AML-193 (cell line): ENCODE data around the gene LYAR.
A peak's percentile ranks its signal among the peaks of the same experiment; 100 is the strongest.
"Not testable (repeated sequence)": the region's sequence is repeated elsewhere in the genome, so short reads cannot be mapped to it uniquely, and the experiment has no call there.

ENCODE experiments used
- DNase-seq, 2 experiments: peaks; one replicate each; lab custom pipeline; 2025; lab: John Stamatoyannopoulos, UW

The LYAR gene

GRCh38 chr4:4259484-4260100, 30.4 kb downstream of the LYAR start:
- no peak for DNase-seq

GRCh38 chr4:4257705-4258104, 32.2 kb downstream of the LYAR start:
- not testable (repeated sequence) for DNase-seq

- DNase-seq = no peak
Measured at GRCh38 chr4:4256799-4257198, 33.2 kb downstream of the LYAR start.

- DNase-seq = no peak
Measured at GRCh38 chr4:4254666-4255065, 35.3 kb downstream of the LYAR start.

DNA sequence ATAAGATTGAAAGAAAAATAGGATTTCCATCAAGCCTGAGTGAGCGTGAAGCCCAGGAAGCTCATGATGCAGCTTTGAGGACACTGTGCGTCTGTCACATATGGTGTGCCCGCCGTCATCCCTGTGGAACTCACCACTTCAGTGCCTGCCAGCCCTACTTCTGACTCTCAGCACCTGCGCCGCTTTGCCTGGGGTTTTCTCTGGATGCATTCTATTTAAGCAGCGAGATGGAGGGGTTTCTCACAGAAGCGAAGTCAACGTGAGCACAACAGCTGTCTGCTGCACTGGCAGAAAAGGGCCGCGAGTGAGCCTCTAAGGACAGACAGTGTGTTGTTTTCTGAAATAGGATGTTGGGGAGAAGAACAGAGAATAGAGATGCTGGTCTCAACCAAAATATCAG, 35.8 kb downstream of the LYAR start:
- DNase-seq = no peak

- DNase-seq = no peak
Measured at GRCh38 chr4:4249866-4250265, 40.1 kb downstream of the LYAR start.

GRCh38 chr4:4249342-4249741, 40.6 kb downstream of the LYAR start:
- not testable (repeated sequence) for DNase-seq

- no peak for DNase-seq
Measured at GRCh38 chr4:4248885-4249203, 41.1 kb downstream of the LYAR start.

DNA sequence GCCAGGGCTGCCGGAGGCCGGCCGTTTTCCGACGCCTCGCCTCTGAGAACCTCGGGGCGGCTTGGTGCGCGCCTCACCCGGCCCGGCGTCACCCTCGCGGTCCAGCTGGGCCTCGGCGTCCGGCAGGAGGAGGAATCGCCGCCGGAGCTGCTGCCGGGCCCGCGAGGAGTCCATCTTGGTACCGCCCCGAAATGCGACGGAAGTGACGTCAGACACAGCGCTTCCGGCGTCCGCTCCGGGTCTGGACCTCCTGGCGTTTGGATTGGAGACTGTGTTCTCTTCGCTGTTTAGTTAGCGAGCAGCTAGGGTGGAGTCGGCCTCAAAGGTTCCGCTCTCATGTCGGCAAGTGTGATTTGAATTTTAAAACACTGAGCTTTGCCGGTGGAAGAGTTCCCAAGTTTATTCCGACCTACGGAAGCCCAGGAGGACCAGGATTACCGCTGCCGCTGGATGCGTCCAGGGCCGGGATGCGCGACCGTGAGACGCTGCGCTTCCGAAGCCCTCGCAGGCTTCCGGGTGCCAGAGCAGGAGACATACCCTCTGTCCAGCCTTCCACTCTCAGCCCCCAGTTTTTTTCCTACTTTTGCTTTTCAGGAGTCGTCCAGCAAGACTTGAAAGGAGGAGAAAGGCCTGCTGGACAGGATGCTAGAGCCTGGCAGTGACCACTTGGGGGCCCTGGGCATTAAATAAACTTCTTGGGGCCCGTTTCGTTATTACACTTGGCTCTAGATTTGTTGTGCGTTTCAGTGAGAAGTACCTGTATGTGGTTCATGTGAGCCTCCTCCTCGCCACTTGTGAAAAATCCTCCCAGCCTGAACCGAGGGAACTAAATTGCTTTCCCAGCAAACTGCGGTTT, 41.7 kb downstream of the LYAR start, which contains the start of gene TMEM128:
TSS of gene TMEM128 (minus strand) at position 195 of the 856 bp plus-strand sequence. CDS start at position 174, 21 bp downstream.
- DNase-seq = peak; percentile 75 to 82

GRCh38 chr4:4247696-4248028, 42.3 kb downstream of the LYAR start:
- peak in 1 of 2 experiments; percentile 21 for DNase-seq

DNA sequence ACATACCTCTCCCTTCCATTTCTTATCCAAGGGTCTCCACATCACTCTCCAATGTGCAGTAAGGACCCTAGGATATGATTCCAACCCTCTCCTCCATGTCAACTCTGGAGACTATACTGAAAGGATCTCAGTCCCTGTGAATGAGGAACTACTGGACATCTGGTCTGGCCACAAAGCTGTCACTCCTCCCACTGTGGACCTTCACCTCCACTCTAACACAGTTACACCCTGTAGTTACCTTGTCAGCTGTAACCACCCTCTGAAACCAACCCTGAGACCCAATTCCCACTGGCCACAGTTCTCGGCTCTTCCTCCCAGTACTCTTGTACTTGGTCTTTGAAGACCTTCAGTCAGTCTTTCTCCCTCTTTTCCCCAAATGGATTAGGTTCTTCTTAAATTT, 44.8 kb downstream of the LYAR start:
- DNase-seq = no peak

DNA sequence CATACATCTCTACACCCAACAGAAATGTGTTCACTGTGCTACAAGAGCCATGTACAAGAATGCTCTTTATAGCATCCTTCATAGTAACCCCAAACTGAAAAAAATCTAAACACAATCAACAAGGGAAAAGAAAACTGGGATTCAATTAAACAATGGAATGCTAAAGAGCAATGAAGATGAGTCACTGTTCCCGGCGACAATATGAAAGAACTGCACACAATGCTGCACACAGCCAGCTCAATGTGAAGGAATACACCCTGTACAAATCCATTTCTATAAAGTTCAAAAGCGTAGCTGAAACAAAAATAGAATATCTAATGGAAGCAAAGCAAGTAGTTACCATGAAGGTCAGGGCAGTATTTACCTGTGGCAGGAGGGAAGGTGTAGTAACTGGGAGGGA, 50.4 kb downstream of the LYAR start:
- not testable (repeated sequence) for DNase-seq

- no peak for DNase-seq
Measured at GRCh38 chr4:4233610-4234009, 56.3 kb downstream of the LYAR start.

GRCh38 chr4:4228356-4228668, 61.6 kb downstream of the LYAR start:
- no peak for DNase-seq

DNA sequence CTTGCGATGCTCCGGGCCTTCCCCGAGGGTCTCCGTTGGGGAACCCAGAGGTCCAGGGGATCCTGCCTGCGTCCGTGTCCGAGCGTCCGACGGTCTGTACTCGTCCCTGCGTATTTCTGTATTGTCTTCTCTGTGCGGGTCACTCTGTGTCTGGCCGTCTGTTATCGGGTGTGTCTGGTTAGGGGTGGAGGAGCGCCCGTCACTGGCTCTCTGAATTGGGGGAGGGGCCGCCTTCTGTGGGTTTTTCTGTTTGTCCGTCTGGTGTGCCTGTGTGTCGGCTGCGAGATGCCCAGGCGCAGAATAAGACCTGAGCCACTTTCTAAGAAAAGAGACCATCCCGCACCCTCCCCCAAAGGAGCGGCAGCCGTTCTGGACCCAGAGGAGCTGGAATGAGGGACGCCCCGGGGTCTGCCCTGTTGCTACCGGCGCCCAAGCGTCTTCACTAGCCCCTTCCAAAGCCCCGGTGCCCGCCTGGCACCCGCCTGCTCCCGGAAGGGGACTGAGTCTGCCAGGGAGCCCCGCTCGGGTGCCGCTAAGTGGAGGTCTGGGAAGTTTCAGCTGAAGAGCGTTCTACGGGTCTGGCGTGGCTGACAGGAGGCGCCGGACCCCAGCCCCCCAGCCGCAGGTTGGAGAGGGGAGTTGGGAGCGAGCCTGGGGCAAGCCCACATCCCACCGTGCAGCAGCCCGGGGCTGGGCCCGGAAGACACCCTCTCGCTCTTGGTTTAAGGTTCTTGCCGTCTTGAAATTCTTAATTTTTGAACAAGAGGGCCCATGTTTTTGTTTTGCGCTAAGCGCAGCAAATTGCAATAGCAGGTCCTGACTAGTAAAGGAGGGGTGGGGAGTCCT, 62.2 kb downstream of the LYAR start:
- no peak for DNase-seq

GRCh38 chr4:4226606-4227438, 63.1 kb downstream of the LYAR start, which contains the start of gene OTOP1:
TSS of gene OTOP1 (minus strand) at chr4:4226929. CDS start at chr4:4226864, 65 bp downstream.
- DNase-seq = no peak

- no peak for DNase-seq
Measured at GRCh38 chr4:4225915-4226605, 63.9 kb downstream of the LYAR start.
